NT2/D1 (cell line): Measurements from ENCODE around the gene CCDC77.

ENCODE experiments used
- SUZ12 ChIP-seq: IDR thresholded peaks from 2 replicates; pipeline ENCODE4 v1.6.1; 2011; ENCODE audit not compliant: insufficient read length, insufficient read depth; ENCODE audit errors: extremely low read depth
- YY1 ChIP-seq: IDR thresholded peaks from 2 replicates; pipeline ENCODE4 v1.6.1; 2011; ENCODE audit not compliant: insufficient read length, insufficient read depth
- ZNF274 ChIP-seq: IDR thresholded peaks from 2 replicates; pipeline ENCODE4 v1.6.1; 2011; ENCODE audit warnings: mild to moderate bottlenecking, low read depth, low read length

DNA sequence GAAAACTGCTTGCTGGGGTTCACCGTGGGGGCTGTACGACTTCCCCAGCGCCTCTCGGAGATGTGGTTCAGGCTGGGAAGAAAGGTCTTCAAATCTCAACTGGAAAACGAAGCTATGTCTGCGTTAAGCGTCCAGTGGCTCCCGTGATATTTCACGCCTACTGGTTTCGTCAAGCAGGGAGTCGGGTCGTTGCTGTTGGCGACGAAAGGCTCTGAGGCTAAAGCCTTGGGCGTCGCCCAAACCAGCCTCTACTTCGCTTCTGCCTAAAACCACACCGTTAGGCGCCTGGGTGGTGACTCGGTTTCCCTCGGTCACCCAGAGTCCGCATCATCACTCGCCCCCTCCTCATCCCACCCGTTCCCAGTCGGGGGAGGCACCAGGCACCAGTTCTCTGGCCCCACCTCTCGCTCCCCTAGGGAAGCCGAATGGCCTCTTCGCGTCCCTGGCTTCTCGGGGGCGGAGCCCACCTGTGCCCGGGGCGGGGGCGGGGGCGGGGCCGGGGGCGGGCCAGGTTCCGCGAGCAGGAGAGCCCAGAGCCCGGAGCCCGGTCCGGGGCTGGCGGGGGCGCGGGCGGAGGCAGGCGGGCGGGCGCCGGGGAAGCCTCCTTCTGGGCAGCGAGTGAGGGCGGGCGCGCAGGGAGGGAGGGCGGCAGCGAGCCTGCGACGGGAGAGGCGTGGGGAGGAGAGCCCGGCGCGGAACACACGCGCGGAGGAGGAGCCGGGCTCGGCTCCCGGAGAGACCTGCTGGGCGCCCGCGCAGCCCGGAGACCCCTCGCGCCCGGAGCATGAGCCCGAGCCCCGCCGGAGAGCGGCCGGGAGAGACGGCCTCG is 58.2 kb downstream of the CCDC77 start, which contains the start of gene B4GALNT3:
- no peak for TF ChIP-seq ZNF274
- no peak for TF ChIP-seq SUZ12
- no peak for TF ChIP-seq YY1
